HG03095 (cell line): Measurements from ENCODE around the gene GBP6.
"Not testable (repeated sequence)": the region's sequence is repeated elsewhere in the genome, so short reads cannot be mapped to it uniquely, and the experiment has no call there.

Experiments
- ATAC-seq: cut with Tn5 transposase; IDR thresholded peaks from one replicate; pipeline ENCODE4 v1.9.1; 2021; ENCODE audit warnings: moderate library complexity; ENCODE audit not compliant: unreplicated experiment

The GBP6 gene

GRCh38 chr1:89369331-89369730 lies 5.5 kb downstream of the GBP6 start:
- ATAC-seq: no peak

- not testable (repeated sequence) for ATAC-seq
These were observed 10.0 kb downstream of the GBP6 start for GRCh38 chr1:89373810-89374209.

GRCh38 chr1:89378001-89378400 lies 14.1 kb downstream of the GBP6 start:
- no peak for ATAC-seq

- ATAC-seq: no peak
These were observed 17.8 kb downstream of the GBP6 start for GRCh38 chr1:89381618-89382017.

GRCh38 chr1:89382479-89382878 lies 18.6 kb downstream of the GBP6 start:
- ATAC-seq: no peak

GRCh38 chr1:89383185-89383584 lies 19.3 kb downstream of the GBP6 start:
- ATAC-seq: no peak

GRCh38 chr1:89390707-89391106 lies 26.8 kb downstream of the GBP6 start:
- ATAC-seq: no peak

- ATAC-seq: no peak
These were observed 27.8 kb downstream of the GBP6 start for GRCh38 chr1:89391686-89392085.

GRCh38 chr1:89394851-89395250 lies 31.0 kb downstream of the GBP6 start:
- no peak for ATAC-seq

- ATAC-seq: no peak
These were observed 33.0 kb downstream of the GBP6 start for GRCh38 chr1:89396902-89397301.

GRCh38 chr1:89405275-89405929 lies 41.5 kb downstream of the GBP6 start:
- no peak for ATAC-seq

- ATAC-seq: no peak
These were observed 43.5 kb downstream of the GBP6 start for GRCh38 chr1:89407360-89407759.

GRCh38 chr1:89407768-89408167 lies 43.9 kb downstream of the GBP6 start:
- ATAC-seq: not testable (repeated sequence)

- ATAC-seq: no peak
These were observed 61.2 kb downstream of the GBP6 start for GRCh38 chr1:89425056-89425455.

GRCh38 chr1:89429062-89429461 lies 65.2 kb downstream of the GBP6 start:
- ATAC-seq: no peak

- not testable (repeated sequence) for ATAC-seq
These were observed 65.8 kb downstream of the GBP6 start for GRCh38 chr1:89429681-89430080.

- no peak for ATAC-seq
These were observed 69.6 kb downstream of the GBP6 start for GRCh38 chr1:89433421-89433820.

GRCh38 chr1:89434058-89434780 lies 70.4 kb downstream of the GBP6 start:
- ATAC-seq: not testable (repeated sequence)
